ENCODE results near the gene GPR65. TPM values are rescaled to one million over a fixed set of nuclear protein-coding genes. Genes with fewer than 3 reads are reported as not detected.

The GPR65 gene
- total and polyA plus RNA-seq, 9 of the 15 experiments (the other 6 are each of a cell fraction or from before 2014, with no cell fraction given), result 0.03 to 0.11 (median 0.04) TPM; not detected in 6

- TF ChIP-seq SP1 (CRISPR knock-in tag; IDR thresholded peaks at IDR 0.05), result no peak
- 0 out of 2 replicates have a peak, but pooled peaks have one; percentile 14 for TF ChIP-seq ZNF395 (CRISPR knock-in tag; IDR thresholded peaks at IDR 0.05)
- no peak for TF ChIP-seq RERE (CRISPR knock-in tag; IDR thresholded peaks at IDR 0.05; ENCODE audit: borderline replicate concordance)
- no peak for TF ChIP-seq HMGN3 (IDR thresholded peaks at IDR 0.05; ENCODE audit: borderline replicate concordance, extremely low read depth, insufficient read length, low read depth, low read length)
- TF ChIP-seq MTA2 (IDR thresholded peaks at IDR 0.05; ENCODE audit: low read depth), result no peak
- TF ChIP-seq RB1 (IDR thresholded peaks at IDR 0.05; ENCODE audit: low read depth), result no peak
- no peak for TF ChIP-seq BRF2 (IDR thresholded peaks at IDR 0.05; ENCODE audit: borderline replicate concordance, insufficient read depth, insufficient read length)
- no peak for TF ChIP-seq E2F4 (CRISPR knock-in tag; IDR thresholded peaks at IDR 0.05; ENCODE audit: low read depth)
- no peak for TF ChIP-seq CHD4 (IDR thresholded peaks at IDR 0.05; ENCODE audit: insufficient read depth, insufficient replicate concordance, low read depth, low read length, poor library complexity, severe bottlenecking)
- TF ChIP-seq ATF6 (CRISPR knock-in tag; IDR thresholded peaks at IDR 0.05), result no peak
Measured at GRCh38 chr14:87995500-87996290, 9.2 kb upstream of the GPR65 start (continued).

Measured in K562 (cell line).